GM23338 (cell line): Measurements from ENCODE around the gene BSND. TPM values are rescaled to one million over a fixed set of nuclear protein-coding genes. Genes with fewer than 3 reads are reported as not detected.

Source experiments
- ATAC-seq: fragments of 200-7000 bp; cut with Tn5 transposase; 3 replicates; pipeline ENCODE4 v1.9.1; 2020
- DNase-seq: peaks from one replicate; pipeline ENCODE4 v3.0.0-alpha.2; 2015; ENCODE audit warnings: low spot score
- H2AFZ ChIP-seq: fragments of 200-600 bp; sonication (generic); 2 replicates; pipeline ENCODE4 v1.8.0; 2016; ENCODE audit warnings: antibody characterized with exemption, mild to moderate bottlenecking, moderate library complexity
- H3F3A ChIP-seq: fragments of 200-600 bp; sonication (generic); replicated peaks from 2 replicates; pipeline ENCODE4 v1.8.0; 2017; ENCODE audit warnings: antibody characterized with exemption, mixed run types, low read depth
- H3K27ac ChIP-seq: fragments of 200-600 bp; sonication (generic); 2 replicates; pipeline ENCODE4 v1.6.1; 2016; ENCODE audit warnings: low read depth
- H3K27me3 ChIP-seq: fragments of 200-600 bp; sonication (generic); 2 replicates; pipeline ENCODE4 v1.8.0; 2016; ENCODE audit warnings: mild to moderate bottlenecking, mixed run types, moderate library complexity; ENCODE audit not compliant: insufficient read depth
- H3K36me3 ChIP-seq: fragments of 200-600 bp; sonication (generic); 2 replicates; pipeline ENCODE4 v1.8.0; 2016; ENCODE audit warnings: mild to moderate bottlenecking; ENCODE audit not compliant: insufficient read depth
- H3K4me1 ChIP-seq: fragments of 200-600 bp; sonication (generic); 2 replicates; pipeline ENCODE4 v1.8.0; 2016; ENCODE audit warnings: mild to moderate bottlenecking, moderate library complexity; ENCODE audit not compliant: insufficient read depth
- H3K4me2 ChIP-seq: fragments of 200-600 bp; sonication (generic); 2 replicates; pipeline ENCODE4 v1.7.1; 2017; ENCODE audit warnings: mixed run types
- H3K4me3 ChIP-seq: fragments of 200-600 bp; sonication (generic); 2 replicates; pipeline ENCODE4 v1.6.1; 2016; ENCODE audit warnings: mixed run types
- H3K79me2 ChIP-seq: fragments of 200-600 bp; sonication (generic); replicated peaks from 2 replicates; pipeline ENCODE4 v1.8.0; 2017; ENCODE audit warnings: mild to moderate bottlenecking; ENCODE audit not compliant: insufficient read depth
- H3K9me2 ChIP-seq: fragments of 200-600 bp; sonication (generic); 2 replicates; pipeline ENCODE4 v1.8.0; 2017; ENCODE audit not compliant: insufficient read depth
- H4K20me1 ChIP-seq: fragments of 200-600 bp; sonication (generic); replicated peaks from 2 replicates; pipeline ENCODE4 v1.8.0; 2017; ENCODE audit warnings: mild to moderate bottlenecking; ENCODE audit not compliant: insufficient read depth
- H3K27ac Mint-ChIP-seq: 2 replicates; pipeline ENCODE4 v1.8.0; 2020; ENCODE audit warnings: inconsistent platforms, mild to moderate bottlenecking, moderate library complexity, mixed read lengths
- H3K27me3 Mint-ChIP-seq: 3 replicates; pipeline ENCODE4 v1.8.0; 2022; ENCODE audit warnings: low read depth, mild to moderate bottlenecking, moderate library complexity, mixed read lengths, inconsistent platforms; ENCODE audit not compliant: insufficient read depth, poor library complexity
- H3K36me3 Mint-ChIP-seq: 3 replicates; pipeline ENCODE4 v1.8.0; 2021; ENCODE audit warnings: low read depth, mild to moderate bottlenecking, inconsistent platforms, moderate library complexity, mixed read lengths
- H3K4me1 Mint-ChIP-seq: 3 replicates; pipeline ENCODE4 v1.8.0; 2020; ENCODE audit warnings: mild to moderate bottlenecking, inconsistent platforms, mixed read lengths
- H3K4me3 Mint-ChIP-seq: 3 replicates; pipeline ENCODE4 v1.8.0; 2021; ENCODE audit warnings: moderate library complexity, mild to moderate bottlenecking, inconsistent platforms, mixed read lengths
- H3K9me3 Mint-ChIP-seq: 3 replicates; pipeline ENCODE4 v1.8.0; 2020; ENCODE audit warnings: moderate library complexity, mild to moderate bottlenecking, inconsistent platforms, mixed read lengths
- NANOG ChIP-seq: IDR thresholded peaks from 2 replicates; pipeline ENCODE4 v1.6.1; 2016; ENCODE audit warnings: antibody characterized with exemption, borderline replicate concordance
- POLR2AphosphoS5 ChIP-seq: IDR thresholded peaks from 2 replicates; pipeline ENCODE4 v1.6.1; 2016; ENCODE audit warnings: antibody characterized with exemption, low read depth
- REST ChIP-seq: IDR thresholded peaks from one replicate; pipeline ENCODE4 v1.6.1; 2018; ENCODE audit warnings: antibody characterized with exemption; ENCODE audit not compliant: unreplicated experiment
- ZNF462 ChIP-seq: fragments of 250-450 bp; sonication (Bioruptor Pico); IDR thresholded peaks from 2 replicates; pipeline ENCODE4 v1.5.0; 2020; ENCODE audit warnings: mild to moderate bottlenecking, moderate library complexity
- polyA plus RNA-seq: library from polyadenylated mRNA; unstranded; fragments of >200 nt; fragmentation: Nextera tagmentation; extraction: Ambion mirVana; gene quantifications from 2 replicates; pipeline ENCODE4 v1.2.1, GENCODE V29; 2016
- total RNA-seq: library from RNA; depleted of rRNA; stranded (reverse); fragments of >200 nt; shearing (Covaris generic); gene quantifications from 2 replicates; pipeline ENCODE4 v1.2.3, GENCODE V29; 2014
- TF ChIP-seq, protein P1 (sequence below), 2 experiments: fragments of 200-600 bp in 1 of 2; sonication (generic) in 1 of 2; conservative IDR thresholded peaks; 2 replicates each; pipeline versions ENCODE4 v1.5.1 to v1.6.1; 2016 to 2017; ENCODE audit warnings: antibody characterized with exemption in 2 of 2, low read depth in 2 of 2, mild to moderate bottlenecking in 2 of 2, moderate library complexity in 1 of 2

BSND gene
- total and polyA plus RNA-seq, 2 experiments from 2014 or later, result 0.55 to 1.4 TPM

DNA sequence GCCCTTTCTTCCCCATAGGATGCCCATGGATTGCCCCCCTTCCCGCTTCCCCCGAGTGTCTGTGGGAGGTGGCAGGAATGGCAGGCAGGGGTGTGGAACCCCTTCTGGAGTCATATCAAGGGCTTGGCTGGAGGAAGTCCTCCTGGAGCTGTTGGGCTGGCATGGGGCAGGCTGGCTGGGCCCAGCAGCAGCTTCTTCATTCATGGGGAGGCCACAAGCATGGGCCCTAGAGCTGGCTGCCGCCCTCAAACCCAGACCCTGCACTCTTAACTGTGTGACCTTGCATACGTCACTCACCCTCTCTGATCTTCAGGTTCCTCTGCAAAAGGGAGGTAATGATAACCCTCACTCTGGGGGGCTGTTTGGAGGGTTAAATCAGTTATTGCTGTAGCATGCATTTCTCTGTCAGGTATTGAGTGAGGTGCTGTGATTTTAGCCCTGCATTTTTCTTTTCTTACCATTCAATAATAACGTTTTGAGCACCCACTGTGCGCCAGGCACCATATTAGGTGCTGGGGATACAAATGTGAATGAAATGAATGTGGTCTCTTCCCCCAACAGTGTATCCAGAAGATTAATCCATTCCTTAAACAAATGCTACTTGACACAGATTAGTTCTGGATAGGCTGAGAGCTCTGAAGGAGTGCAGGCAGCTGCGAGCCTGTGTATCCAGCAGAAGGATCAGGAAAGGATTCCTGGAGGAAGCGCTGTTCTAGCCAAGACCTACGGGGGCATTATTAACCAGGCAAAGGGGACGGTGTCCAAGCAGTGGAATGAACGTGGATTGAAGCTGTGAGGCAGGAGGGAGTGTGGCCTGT is 49.9 kb downstream of the BSND start:
- H3K36me3 Mint-ChIP-seq, result peaks cover 39% of the 10 kb centered on the region
- H3K4me3 Mint-ChIP-seq, result no peak overlapping the region
- peaks cover 3% of the 10 kb centered on the region; the same call in 1 of the 2 replicates for H3K4me1 ChIP-seq
- peaks cover 59% of the 10 kb centered on the region for H3K36me3 ChIP-seq
- no peak overlapping the region for H3K27ac ChIP-seq
- no peak for ATAC-seq
- peaks cover 67% of the 10 kb centered on the region for H3K79me2 ChIP-seq
- H3F3A ChIP-seq, result 0 out of 2 replicates have a peak, but pooled peaks cover 9% of the 10 kb centered on the region
- no peak overlapping the region for H3K4me3 ChIP-seq
- DNase-seq, result no peak
- peaks cover 57% of the 10 kb centered on the region for H4K20me1 ChIP-seq
- no peak overlapping the region for H3K4me2 ChIP-seq
- peaks cover 4% of the 10 kb centered on the region; the same call in 2 of the 3 replicates for H3K4me1 Mint-ChIP-seq
- H3K27ac Mint-ChIP-seq, result no peak overlapping the region
- no peaks in the 10 kb centered on the region for H3K9me2 ChIP-seq
- H3K27me3 Mint-ChIP-seq, result peaks cover 12% of the 10 kb centered on the region
- H3K9me3 Mint-ChIP-seq, result no peaks in the 10 kb centered on the region
- no peak for TF ChIP-seq ZNF462 (CRISPR knock-in tag)
- TF ChIP-seq, protein P1, sequence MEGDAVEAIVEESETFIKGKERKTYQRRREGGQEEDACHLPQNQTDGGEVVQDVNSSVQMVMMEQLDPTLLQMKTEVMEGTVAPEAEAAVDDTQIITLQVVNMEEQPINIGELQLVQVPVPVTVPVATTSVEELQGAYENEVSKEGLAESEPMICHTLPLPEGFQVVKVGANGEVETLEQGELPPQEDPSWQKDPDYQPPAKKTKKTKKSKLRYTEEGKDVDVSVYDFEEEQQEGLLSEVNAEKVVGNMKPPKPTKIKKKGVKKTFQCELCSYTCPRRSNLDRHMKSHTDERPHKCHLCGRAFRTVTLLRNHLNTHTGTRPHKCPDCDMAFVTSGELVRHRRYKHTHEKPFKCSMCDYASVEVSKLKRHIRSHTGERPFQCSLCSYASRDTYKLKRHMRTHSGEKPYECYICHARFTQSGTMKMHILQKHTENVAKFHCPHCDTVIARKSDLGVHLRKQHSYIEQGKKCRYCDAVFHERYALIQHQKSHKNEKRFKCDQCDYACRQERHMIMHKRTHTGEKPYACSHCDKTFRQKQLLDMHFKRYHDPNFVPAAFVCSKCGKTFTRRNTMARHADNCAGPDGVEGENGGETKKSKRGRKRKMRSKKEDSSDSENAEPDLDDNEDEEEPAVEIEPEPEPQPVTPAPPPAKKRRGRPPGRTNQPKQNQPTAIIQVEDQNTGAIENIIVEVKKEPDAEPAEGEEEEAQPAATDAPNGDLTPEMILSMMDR (conservative IDR thresholded peaks at IDR 0.05; ENCODE audit: low read depth in 2 of 2), result no peak
- TF ChIP-seq REST, result no peak
- TF ChIP-seq NANOG, result no peak
- no peak for TF ChIP-seq POLR2AphosphoS5
- no peak overlapping the region for H2AFZ ChIP-seq
- H3K27me3 ChIP-seq, result no peaks in the 10 kb centered on the region
